Loucy (cell line): ENCODE measurements around the gene PEX14.

Experiments used
- EZH2phosphoT487 ChIP-seq: fragments of 200-600 bp; IDR thresholded peaks from 2 replicates; pipeline ENCODE4 v1.6.1; 2018; ENCODE audit warnings: antibody characterized with exemption, mild to moderate bottlenecking, moderate library complexity, borderline replicate concordance
- TF ChIP-seq, protein P1 (sequence below): fragments of 200-600 bp; sonication (generic); conservative IDR thresholded peaks from 2 replicates; pipeline ENCODE4 v1.5.1; 2014; ENCODE audit warnings: mild to moderate bottlenecking, antibody characterized with exemption, low read length

DNA sequence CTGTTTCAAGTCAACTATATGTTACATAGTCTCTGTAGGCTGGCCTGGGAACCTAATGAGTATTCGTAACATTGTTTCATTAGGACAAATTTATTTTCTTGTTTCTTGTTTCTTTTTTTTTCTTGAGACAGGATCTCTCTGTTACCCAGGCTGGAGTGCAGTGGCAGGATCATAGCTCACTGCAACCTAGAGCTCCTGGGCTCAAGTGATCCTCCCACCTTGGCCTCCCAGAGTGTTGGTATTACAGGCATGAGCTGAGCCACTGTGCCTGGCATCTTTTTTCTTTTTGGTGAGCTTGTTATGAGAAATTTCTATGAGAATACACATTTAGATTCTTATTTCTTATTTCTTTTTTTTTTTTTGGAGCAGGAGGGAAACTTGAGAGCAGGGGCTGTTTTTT lies 37.7 kb upstream of the PEX14 start:
- TF ChIP-seq, protein P1, sequence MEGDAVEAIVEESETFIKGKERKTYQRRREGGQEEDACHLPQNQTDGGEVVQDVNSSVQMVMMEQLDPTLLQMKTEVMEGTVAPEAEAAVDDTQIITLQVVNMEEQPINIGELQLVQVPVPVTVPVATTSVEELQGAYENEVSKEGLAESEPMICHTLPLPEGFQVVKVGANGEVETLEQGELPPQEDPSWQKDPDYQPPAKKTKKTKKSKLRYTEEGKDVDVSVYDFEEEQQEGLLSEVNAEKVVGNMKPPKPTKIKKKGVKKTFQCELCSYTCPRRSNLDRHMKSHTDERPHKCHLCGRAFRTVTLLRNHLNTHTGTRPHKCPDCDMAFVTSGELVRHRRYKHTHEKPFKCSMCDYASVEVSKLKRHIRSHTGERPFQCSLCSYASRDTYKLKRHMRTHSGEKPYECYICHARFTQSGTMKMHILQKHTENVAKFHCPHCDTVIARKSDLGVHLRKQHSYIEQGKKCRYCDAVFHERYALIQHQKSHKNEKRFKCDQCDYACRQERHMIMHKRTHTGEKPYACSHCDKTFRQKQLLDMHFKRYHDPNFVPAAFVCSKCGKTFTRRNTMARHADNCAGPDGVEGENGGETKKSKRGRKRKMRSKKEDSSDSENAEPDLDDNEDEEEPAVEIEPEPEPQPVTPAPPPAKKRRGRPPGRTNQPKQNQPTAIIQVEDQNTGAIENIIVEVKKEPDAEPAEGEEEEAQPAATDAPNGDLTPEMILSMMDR: no peak
- TF ChIP-seq EZH2phosphoT487: no peak
